ENCODE measurements around the gene FXYD2. TPM values are rescaled to one million over a fixed set of nuclear protein-coding genes. Genes with fewer than 3 reads are reported as not detected.

FXYD2 gene
- total and polyA plus RNA-seq, 2 of the 8 experiments (the other 6 are each of a cell fraction or from before 2014, with no cell fraction given): 0.89 to 1.1 TPM

- CTCF ChIA-PET (ENCODE audit: partially characterized antibody): interaction anchor here (1.0 to 5.8 kb wide), 14 partner anchors 12 to 436 kb away, joined by 3 to 28 read pairs (median 4); no protein-coding TSS in a partner anchor
- TF ChIP-seq POU5F1 (IDR thresholded peaks at IDR 0.05; ENCODE audit: low read depth, low read length) (no peak), HDAC6 (IDR thresholded peaks at IDR 0.05; ENCODE audit: low read depth, low read length) (no peak), RFX5 (IDR thresholded peaks at IDR 0.05; ENCODE audit: borderline replicate concordance, low read depth, low read length) (no peak), SUZ12 (IDR thresholded peaks at IDR 0.05; ENCODE audit: low read length) (no peak), ZNF274 (IDR thresholded peaks at IDR 0.05; ENCODE audit: borderline replicate concordance, extremely low read depth, low read length) (no peak), BACH1 (IDR thresholded peaks at IDR 0.05; ENCODE audit: low read length) (no peak), USF2 (IDR thresholded peaks at IDR 0.05; ENCODE audit: low read length) (no peak), SIN3A (conservative IDR thresholded peaks at IDR 0.05 in 1 of 2, IDR thresholded peaks at IDR 0.05 in 1 of 2; ENCODE audit: low read depth in 1 of 2, low read length in 2 of 2) (peak in 1 of 2 experiments; percentile 45; a peak in 1 of 4 replicates), TAF7 (optimal IDR thresholded peaks at IDR 0.05; ENCODE audit: borderline replicate concordance, low read depth, low read length) (no peak), JUN (IDR thresholded peaks at IDR 0.05; ENCODE audit: low read depth, low read length) (no peak)
Measured at GRCh38 chr11:117861151-117862018, 36.8 kb upstream of the FXYD2 start.

More at GRCh38 chr11:117861151-117862018, 36.8 kb upstream of the FXYD2 start:
- H4K8ac ChIP-seq (ENCODE audit: extremely low read depth, insufficient read depth, low read length): peak overlapping the region; percentile 51; the same call in 1 of the 2 replicates
- no peaks in the 10 kb centered on the region for H3K9me3 ChIP-seq (ENCODE audit: insufficient read depth in 2 of 2, low read depth in 1 of 2, low read length in 1 of 2)
- H3K36me3 ChIP-seq (ENCODE audit: control insufficient read depth in 2 of 4, insufficient read depth in 4 of 4, low read length in 3 of 4): no peaks in the 10 kb centered on the region
- H4K91ac ChIP-seq (replicated peaks; ENCODE audit: insufficient read length, low read length): no peak overlapping the region
- no peak overlapping the region for H3K23ac ChIP-seq (ENCODE audit: insufficient read length)
- H3K56ac ChIP-seq (replicated peaks; ENCODE audit: insufficient read length, low read depth, low read length): no peak overlapping the region
- H3K4me3 ChIP-seq (ENCODE audit: extremely low read depth in 1 of 4, insufficient read depth in 2 of 4, low read depth in 3 of 4, low read length in 4 of 4): 0 out of 8 replicates have a peak overlapping the region, but pooled peaks of 1 of the 4 experiments have one; percentile 1
- H2AK5ac ChIP-seq (ENCODE audit: low read depth, low read length): no peak overlapping the region
- H3K23me2 ChIP-seq (ENCODE audit: low read depth, low read length): no peaks in the 10 kb centered on the region
- H3K27ac ChIP-seq (ENCODE audit: low read depth, low read length): no peak overlapping the region
- DNase-seq (ENCODE audit: low read depth in 1 of 2, low spot score in 2 of 2) (peak; percentile 72 to 75), FAIRE-seq (peak; percentile 97)
- H2BK12ac ChIP-seq (ENCODE audit: low read depth, low read length): no peak overlapping the region
- no peak overlapping the region for H2BK15ac ChIP-seq (ENCODE audit: low read length)
- H3K27me3 ChIP-seq (replicated peaks in 1 of 4; ENCODE audit: control insufficient read depth in 3 of 4, extremely low read depth in 1 of 4, insufficient read depth in 3 of 4, low read length in 3 of 4): no peaks in the 10 kb centered on the region
- no peak overlapping the region for H4K5ac ChIP-seq (ENCODE audit: insufficient read length, low read depth, low read length)
- H3K4me1 ChIP-seq (replicated peaks in 1 of 4; ENCODE audit: control insufficient read depth in 3 of 4, insufficient read depth in 4 of 4, low read length in 3 of 4): peaks cover 6 to 17% (median 13%) of the 10 kb centered on the region in 4 experiments
- H3K18ac ChIP-seq (ENCODE audit: extremely low read depth, low read length): no peak overlapping the region
- H3K4ac ChIP-seq (replicated peaks; ENCODE audit: insufficient read length, low read depth, low read length): no peak overlapping the region
- peaks cover 6 to 11% of the 10 kb centered on the region in 2 experiments for H4K20me1 ChIP-seq (replicated peaks in 1 of 2; ENCODE audit: control insufficient read depth in 1 of 2, insufficient read depth in 2 of 2, low read length in 2 of 2)
- no peak overlapping the region for H2BK20ac ChIP-seq (ENCODE audit: low read length)
- H2AFZ ChIP-seq (ENCODE audit: low read length): no peak overlapping the region
- peak overlapping the region; percentile 7 to 47; a peak in 3 of 4 replicates for H3K4me2 ChIP-seq (ENCODE audit: insufficient read depth in 1 of 2, low read depth in 2 of 2, low read length in 2 of 2)
- no peak overlapping the region; the same call in 1 of the 2 replicates for H2BK5ac ChIP-seq (ENCODE audit: low read depth, low read length)
- peaks cover 0 to 32% of the 10 kb centered on the region in 2 experiments; a peak in 2 of 4 replicates for H3K79me2 ChIP-seq (ENCODE audit: control insufficient read depth in 1 of 2, insufficient read depth in 2 of 2, low read length in 2 of 2)
- WGBS, 2 experiments (ENCODE audit: extremely low coverage in 1 of 2, insufficient coverage in 1 of 2, insufficient read length in 1 of 2, insufficient replicate concordance in 2 of 2, low coverage in 1 of 2, low lambda C conversion rate in 2 of 2, missing lambda C conversion rate in 1 of 2): 43% methylated on average over 13 of the region's 13 CpGs; no CpG with 5 or more reads in 1 of the 2 experiments
- H3K79me1 ChIP-seq (ENCODE audit: low read depth, low read length): no peaks in the 10 kb centered on the region; the same call in 1 of the 2 replicates
- H3K9ac ChIP-seq (replicated peaks in 1 of 4; ENCODE audit: extremely low read depth in 1 of 4, low read depth in 3 of 4, low read length in 3 of 4): no peak overlapping the region
- H2BK120ac ChIP-seq (replicated peaks; ENCODE audit: low read depth, low read length): no peak overlapping the region
- H3K14ac ChIP-seq (ENCODE audit: insufficient read length): no peak overlapping the region
- POLR2A ChIA-PET (ENCODE audit: partially characterized antibody): interaction anchor here (2.7 kb wide), 1 partner anchor 15 kb away, joined by 12 read pairs; the partner anchor contains the start of gene FXYD6
